ENCODE measurements around the gene USP24.

- no peak for TF ChIP-seq POLR2A (IDR thresholded peaks at IDR 0.05; ENCODE audit: low read depth, low read length)
- TF ChIP-seq, protein P1, sequence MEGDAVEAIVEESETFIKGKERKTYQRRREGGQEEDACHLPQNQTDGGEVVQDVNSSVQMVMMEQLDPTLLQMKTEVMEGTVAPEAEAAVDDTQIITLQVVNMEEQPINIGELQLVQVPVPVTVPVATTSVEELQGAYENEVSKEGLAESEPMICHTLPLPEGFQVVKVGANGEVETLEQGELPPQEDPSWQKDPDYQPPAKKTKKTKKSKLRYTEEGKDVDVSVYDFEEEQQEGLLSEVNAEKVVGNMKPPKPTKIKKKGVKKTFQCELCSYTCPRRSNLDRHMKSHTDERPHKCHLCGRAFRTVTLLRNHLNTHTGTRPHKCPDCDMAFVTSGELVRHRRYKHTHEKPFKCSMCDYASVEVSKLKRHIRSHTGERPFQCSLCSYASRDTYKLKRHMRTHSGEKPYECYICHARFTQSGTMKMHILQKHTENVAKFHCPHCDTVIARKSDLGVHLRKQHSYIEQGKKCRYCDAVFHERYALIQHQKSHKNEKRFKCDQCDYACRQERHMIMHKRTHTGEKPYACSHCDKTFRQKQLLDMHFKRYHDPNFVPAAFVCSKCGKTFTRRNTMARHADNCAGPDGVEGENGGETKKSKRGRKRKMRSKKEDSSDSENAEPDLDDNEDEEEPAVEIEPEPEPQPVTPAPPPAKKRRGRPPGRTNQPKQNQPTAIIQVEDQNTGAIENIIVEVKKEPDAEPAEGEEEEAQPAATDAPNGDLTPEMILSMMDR (IDR thresholded peaks at IDR 0.05; ENCODE audit: extremely low read depth in 1 of 2, insufficient read depth in 1 of 2, low read depth in 1 of 2, low read length in 2 of 2), result no peak
- no peak for TF ChIP-seq POLR2AphosphoS5 (IDR thresholded peaks at IDR 0.05; ENCODE audit: insufficient read depth, low read depth, low read length)
- no peak for TF ChIP-seq JUN (IDR thresholded peaks at IDR 0.05; ENCODE audit: borderline replicate concordance, insufficient read depth, insufficient read length, low read depth)
- no peak for TF ChIP-seq GATA2 (IDR thresholded peaks at IDR 0.05; ENCODE audit: insufficient read depth, insufficient read length, low read depth, low read length)
- TF ChIP-seq EZH2 (IDR thresholded peaks at IDR 0.05; ENCODE audit: borderline replicate concordance, low read depth, low read length, severe bottlenecking), result no peak
- TF ChIP-seq, protein P2, sequence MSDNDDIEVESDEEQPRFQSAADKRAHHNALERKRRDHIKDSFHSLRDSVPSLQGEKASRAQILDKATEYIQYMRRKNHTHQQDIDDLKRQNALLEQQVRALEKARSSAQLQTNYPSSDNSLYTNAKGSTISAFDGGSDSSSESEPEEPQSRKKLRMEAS (IDR thresholded peaks at IDR 0.05; ENCODE audit: insufficient read depth, insufficient read length), result no peak
- no peak for TF ChIP-seq MYC (IDR thresholded peaks at IDR 0.05; ENCODE audit: low read depth, low read length)
- TF ChIP-seq FOS (IDR thresholded peaks at IDR 0.05; ENCODE audit: borderline replicate concordance, insufficient read depth, low read length), result no peak
Observed at GRCh38 chr1:55169126-55169525, 46.0 kb downstream of the USP24 start.

Measured in endothelial cell of umbilical vein (primary cell).